Erythroblast (primary cell): Measurements from ENCODE around the gene HOMEZ.
A peak's percentile ranks its signal among the peaks of the same experiment; 100 is the strongest.

Source experiments
- DNase-seq, 2 experiments: peaks; one replicate each; lab custom pipeline; 2025; lab: John Stamatoyannopoulos, UW
- GATA1 ChIP-seq: IDR thresholded peaks from 2 replicates; pipeline ENCODE4 v1.6.1; 2011; ENCODE audit warnings: low read depth, mild to moderate bottlenecking, control low read depth, low read length, moderate library complexity
- POLR2A ChIP-seq: IDR thresholded peaks from 2 replicates; pipeline ENCODE4 v1.6.1; 2011; ENCODE audit warnings: mild to moderate bottlenecking, low read length

Gene HOMEZ

GRCh38 chr14:23320584-23321571, 34.9 kb upstream of the HOMEZ start, which contains the start of gene PABPN1:
Gene PABPN1, plus strand, starts transcription at chr14:23321457. Its CDS starts 13 bp downstream, at chr14:23321470.
- DNase-seq: peak; percentile 100
- TF ChIP-seq POLR2A: peak; percentile 88
- TF ChIP-seq GATA1: no peak

DNA sequence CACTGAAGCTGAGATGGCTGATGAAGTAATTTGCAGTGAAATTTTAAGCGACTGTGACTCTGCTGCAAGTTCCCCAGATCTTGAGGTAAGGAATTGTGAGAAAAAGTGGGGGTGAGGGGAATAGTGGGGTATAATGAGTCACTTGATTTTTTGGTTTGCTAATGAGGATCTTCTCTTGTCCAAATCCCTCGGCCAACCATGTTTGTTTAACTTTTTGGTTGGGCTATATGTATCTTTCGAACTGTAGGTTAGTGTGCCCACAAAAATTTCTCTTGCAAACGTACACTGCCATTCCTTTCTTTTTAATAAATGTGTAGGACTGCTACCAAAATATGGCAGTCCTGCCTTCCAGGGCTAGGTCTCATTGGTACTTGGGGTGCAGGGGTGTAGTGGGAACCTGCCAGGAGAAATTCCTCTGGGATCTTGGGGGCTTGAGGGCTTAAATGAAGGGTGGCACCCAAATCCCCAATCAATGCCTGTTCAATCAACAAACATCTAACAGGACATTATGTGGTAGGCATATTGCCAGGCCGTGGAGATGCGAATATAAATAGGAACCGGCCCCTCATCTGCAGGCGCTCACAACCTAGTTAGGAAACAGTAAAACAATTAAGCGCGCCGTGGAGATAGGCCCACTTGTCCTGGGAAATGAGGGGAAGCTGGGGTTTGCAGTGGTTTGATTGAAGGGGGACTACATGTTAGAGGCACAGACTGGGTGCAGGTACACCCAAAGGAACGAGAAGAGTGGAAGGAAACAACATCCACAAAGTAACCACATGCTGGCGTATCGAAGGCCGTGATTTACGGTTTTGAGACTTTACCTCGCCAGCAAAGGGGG, 34.0 kb upstream of the HOMEZ start:
- TF ChIP-seq GATA1 (no peak), POLR2A (no peak)
- no peak for DNase-seq

DNA sequence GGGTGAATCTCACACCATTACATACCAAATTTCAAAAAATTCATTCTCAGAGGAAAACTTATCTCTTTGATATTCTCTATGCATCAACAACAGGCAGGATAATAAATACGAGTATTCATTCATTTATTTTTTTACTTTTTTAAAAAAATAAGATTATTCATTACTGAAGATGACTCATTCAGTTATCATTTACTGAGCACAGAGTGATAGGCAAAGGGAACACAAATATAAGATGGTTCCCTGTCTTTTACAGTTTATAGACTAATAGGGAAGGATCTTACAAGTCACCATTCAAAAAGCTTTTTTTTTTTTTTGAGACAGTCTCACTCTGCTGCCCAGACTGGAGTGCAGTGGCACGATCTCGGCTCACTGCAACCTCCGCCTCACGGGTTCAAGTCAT, 30.4 kb upstream of the HOMEZ start:
- no peak for DNase-seq
- TF ChIP-seq POLR2A: no peak
- no peak for TF ChIP-seq GATA1

GRCh38 chr14:23310546-23310945, 24.6 kb upstream of the HOMEZ start:
- DNase-seq: no peak
- TF ChIP-seq POLR2A (no peak), GATA1 (no peak)

DNA sequence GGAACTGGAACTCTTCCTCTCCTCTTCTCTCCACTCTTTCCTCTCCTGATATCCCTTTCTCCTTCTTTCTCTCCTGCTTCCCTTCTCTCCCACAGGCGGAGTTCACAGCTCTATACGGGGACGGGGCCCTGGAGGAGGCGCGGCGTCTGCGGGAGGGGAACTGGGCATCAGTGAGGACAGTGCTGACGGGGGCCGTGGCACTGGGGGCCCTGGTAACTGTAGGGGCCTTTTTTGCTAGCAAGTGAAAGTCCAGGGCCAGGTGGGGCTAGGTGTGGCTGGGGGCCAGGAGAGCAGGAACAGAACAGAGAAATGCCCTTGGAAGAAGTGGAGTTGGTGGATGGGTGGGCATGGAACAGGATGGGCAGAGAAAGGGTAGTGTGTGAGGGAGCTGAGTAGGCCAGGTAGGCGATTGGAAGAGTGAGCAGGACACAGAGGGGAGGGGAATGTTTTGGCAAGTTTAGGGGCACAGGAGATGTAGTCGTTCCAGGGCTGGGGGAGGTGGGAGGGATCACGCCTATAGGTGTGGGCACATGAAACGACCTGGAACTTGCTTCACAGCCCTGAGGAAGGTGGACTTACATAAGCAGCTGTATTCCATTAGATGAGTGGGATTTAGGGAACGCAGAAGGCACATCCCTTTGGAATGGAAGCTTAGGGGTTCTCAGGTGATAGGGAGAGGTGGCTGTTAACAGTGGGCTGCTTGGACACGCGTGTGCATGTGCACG, 23.0 kb upstream of the HOMEZ start:
- DNase-seq: no peak
- TF ChIP-seq GATA1 (no peak), POLR2A (no peak)

- no peak for DNase-seq
- TF ChIP-seq POLR2A: no peak
- TF ChIP-seq GATA1: no peak
Observed at GRCh38 chr14:23307687-23308644, 22.0 kb upstream of the HOMEZ start.

DNA sequence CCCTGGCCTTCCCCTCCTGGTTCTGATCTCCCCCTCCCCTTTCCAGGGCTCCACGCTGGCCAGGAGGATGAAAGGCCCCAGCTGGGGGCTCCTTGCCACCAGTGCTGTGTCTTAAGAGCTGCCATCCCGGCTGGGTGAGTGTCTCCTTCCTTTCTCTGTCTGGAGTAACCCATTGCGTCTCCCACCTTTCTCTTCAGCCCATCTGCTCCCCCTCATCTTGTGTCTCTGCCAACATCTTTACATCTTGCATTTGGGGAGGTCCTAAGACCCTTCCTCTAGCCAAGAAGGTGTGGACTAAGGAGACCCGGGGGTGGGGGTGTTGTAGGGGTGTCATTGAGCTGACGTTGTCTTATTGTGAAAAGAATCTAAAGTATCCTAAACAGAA, 21.2 kb upstream of the HOMEZ start:
- TF ChIP-seq GATA1 (no peak), POLR2A (no peak)

GRCh38 chr14:23306412-23307145, 20.6 kb upstream of the HOMEZ start, which contains the start of gene BCL2L2:
Gene BCL2L2, plus strand, starts transcription at chr14:23306833. Its CDS starts 935 bp downstream, at chr14:23307768.
- peak; percentile 86 to 89 for DNase-seq
- TF ChIP-seq POLR2A: peak; percentile 81
- TF ChIP-seq GATA1: no peak

More for the DNA sequence above, 21.2 kb upstream of the HOMEZ start:
- peak in 1 of 2 experiments; percentile 45 for DNase-seq

- DNase-seq: peak; percentile 82 to 87
- TF ChIP-seq POLR2A (peak; percentile 32), GATA1 (no peak)
Observed at GRCh38 chr14:23302290-23303225, 16.6 kb upstream of the HOMEZ start, which contains the start of gene PPP1R3E. Gene PPP1R3E, minus strand, starts transcription at chr14:23302859. Its CDS starts 283 bp downstream, at chr14:23302576.

- DNase-seq: no peak
- TF ChIP-seq GATA1: no peak
- peak; percentile 89 for TF ChIP-seq POLR2A
Observed at GRCh38 chr14:23301969-23302289, 16.0 kb upstream of the HOMEZ start.
